ENCODE measurements around the gene SLC41A3. TPM values are rescaled to one million over a fixed set of nuclear protein-coding genes. Genes with fewer than 3 reads are reported as not detected.

Gene SLC41A3
- total and polyA plus RNA-seq, 2 experiments from 2014 or later: 33.4 to 55.1 TPM

- no peaks in the 10 kb centered on the region for H3K9me3 ChIP-seq (ENCODE audit: low read depth)
- DNase-seq (ENCODE audit: low read depth in 1 of 2, low spot score in 1 of 2): no peak
- no peaks in the 10 kb centered on the region for H3K4me1 ChIP-seq (ENCODE audit: low read depth)
- H3K27me3 ChIP-seq: no peaks in the 10 kb centered on the region
- H3K27ac ChIP-seq: no peak overlapping the region
- no peak for TF ChIP-seq CTCF (IDR thresholded peaks at IDR 0.05; ENCODE audit: low read depth, low read length)
- no peaks in the 10 kb centered on the region for H3K36me3 ChIP-seq
- H3K4me3 ChIP-seq: no peak overlapping the region
Observed at GRCh38 chr3:126087552-126088175, 3.7 kb upstream of the SLC41A3 start.

GRCh38 chr3:126085841-126086240 is 1.9 kb upstream of the SLC41A3 start:
- Histone ChIP-seq H3K4me3 (no peak overlapping the region), H3K27ac (no peak overlapping the region), H3K4me1 (ENCODE audit: low read depth) (no peaks in the 10 kb centered on the region), H3K36me3 (no peaks in the 10 kb centered on the region), H3K27me3 (no peaks in the 10 kb centered on the region), H3K9me3 (ENCODE audit: low read depth) (no peaks in the 10 kb centered on the region)
- no peak for DNase-seq (ENCODE audit: low read depth in 1 of 2, low spot score in 1 of 2)
- TF ChIP-seq CTCF (IDR thresholded peaks at IDR 0.05; ENCODE audit: low read depth, low read length): no peak

- no peak for TF ChIP-seq CTCF (IDR thresholded peaks at IDR 0.05; ENCODE audit: low read depth, low read length)
- H3K4me3 ChIP-seq: no peak overlapping the region
- H3K27me3 ChIP-seq: no peaks in the 10 kb centered on the region
- no peaks in the 10 kb centered on the region for H3K36me3 ChIP-seq
- H3K27ac ChIP-seq: no peak overlapping the region
- no peak for DNase-seq (ENCODE audit: low read depth in 1 of 2, low spot score in 1 of 2)
- no peaks in the 10 kb centered on the region for H3K4me1 ChIP-seq (ENCODE audit: low read depth)
- H3K9me3 ChIP-seq (ENCODE audit: low read depth): no peaks in the 10 kb centered on the region
Observed at GRCh38 chr3:126085276-126085675, 1.4 kb upstream of the SLC41A3 start.

- Histone ChIP-seq H3K4me3 (peak overlapping the region; percentile 79), H3K27me3 (no peaks in the 10 kb centered on the region), H3K9me3 (ENCODE audit: low read depth) (no peaks in the 10 kb centered on the region)
Observed at GRCh38 chr3:126084768-126085180, 850 bp upstream of the SLC41A3 start.

GRCh38 chr3:126083511-126083912 is 412 bp downstream of the SLC41A3 start:
- peak overlapping the region; percentile 89 for H3K27ac ChIP-seq

More at GRCh38 chr3:126084768-126085180, 850 bp upstream of the SLC41A3 start:
- DNase-seq (ENCODE audit: low read depth in 1 of 2, low spot score in 1 of 2): no peak
- TF ChIP-seq CTCF (IDR thresholded peaks at IDR 0.05; ENCODE audit: low read depth, low read length): no peak
- Histone ChIP-seq H3K4me1 (ENCODE audit: low read depth) (no peaks in the 10 kb centered on the region), H3K36me3 (no peaks in the 10 kb centered on the region), H3K27ac (peak overlapping the region; percentile 89)

More at GRCh38 chr3:126083511-126083912, 412 bp downstream of the SLC41A3 start:
- no peak for TF ChIP-seq CTCF (IDR thresholded peaks at IDR 0.05; ENCODE audit: low read depth, low read length)
- Histone ChIP-seq H3K9me3 (ENCODE audit: low read depth) (no peaks in the 10 kb centered on the region), H3K36me3 (no peaks in the 10 kb centered on the region), H3K4me3 (peak overlapping the region; percentile 79), H3K27me3 (no peaks in the 10 kb centered on the region), H3K4me1 (ENCODE audit: low read depth) (no peaks in the 10 kb centered on the region)
- peak; percentile 40 to 77 for DNase-seq (ENCODE audit: low read depth in 1 of 2, low spot score in 1 of 2)

All from cardiac muscle cell (in vitro differentiated cells and primary cell).